GM18873 (cell line): ENCODE data around the gene SLC1A4.

Experiments
- ATAC-seq: cut with Tn5 transposase; IDR thresholded peaks from one replicate; pipeline ENCODE4 v1.9.1; 2021; ENCODE audit warnings: mild to moderate bottlenecking, moderate library complexity, moderate number of reproducible peaks; ENCODE audit not compliant: unreplicated experiment, low FRiP score

The SLC1A4 gene

DNA sequence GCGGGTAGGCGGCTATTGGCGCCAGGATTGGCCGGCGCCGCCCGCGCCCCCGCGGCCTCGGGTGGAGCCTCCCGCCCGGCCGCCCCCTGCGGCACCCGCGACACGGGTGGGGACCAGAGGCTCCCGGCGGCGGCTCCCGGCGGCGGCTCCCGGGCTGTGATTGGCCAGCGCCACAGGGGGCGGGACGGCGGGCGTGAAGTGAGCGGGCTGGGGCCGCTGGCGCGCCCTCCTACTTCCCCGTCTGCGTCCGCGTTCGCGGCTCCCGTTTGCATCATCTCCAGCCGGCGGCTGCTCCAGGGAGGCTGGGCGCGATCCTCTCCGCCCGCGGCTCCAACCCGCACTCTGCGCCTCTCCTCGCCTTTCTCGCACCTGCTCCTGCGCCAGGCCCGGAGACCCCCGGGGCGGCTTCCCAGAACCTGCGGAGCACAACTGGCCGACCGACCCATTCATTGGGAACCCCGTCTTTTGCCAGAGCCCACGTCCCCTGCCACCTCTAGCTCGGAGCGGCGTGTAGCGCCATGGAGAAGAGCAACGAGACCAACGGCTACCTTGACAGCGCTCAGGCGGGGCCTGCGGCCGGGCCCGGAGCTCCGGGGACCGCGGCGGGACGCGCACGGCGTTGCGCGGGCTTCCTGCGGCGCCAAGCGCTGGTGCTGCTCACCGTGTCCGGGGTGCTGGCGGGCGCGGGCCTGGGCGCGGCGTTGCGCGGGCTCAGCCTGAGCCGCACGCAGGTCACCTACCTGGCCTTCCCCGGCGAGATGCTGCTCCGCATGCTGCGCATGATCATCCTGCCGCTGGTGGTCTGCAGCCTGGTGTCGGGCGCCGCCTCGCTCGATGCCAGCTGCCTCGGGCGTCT lies at the start of gene SLC1A4:
TSS of gene SLC1A4 (plus strand) at position 274 of the 856 bp plus-strand sequence. CDS start at position 519, 245 bp downstream.
- peak; percentile 33 for ATAC-seq

DNA sequence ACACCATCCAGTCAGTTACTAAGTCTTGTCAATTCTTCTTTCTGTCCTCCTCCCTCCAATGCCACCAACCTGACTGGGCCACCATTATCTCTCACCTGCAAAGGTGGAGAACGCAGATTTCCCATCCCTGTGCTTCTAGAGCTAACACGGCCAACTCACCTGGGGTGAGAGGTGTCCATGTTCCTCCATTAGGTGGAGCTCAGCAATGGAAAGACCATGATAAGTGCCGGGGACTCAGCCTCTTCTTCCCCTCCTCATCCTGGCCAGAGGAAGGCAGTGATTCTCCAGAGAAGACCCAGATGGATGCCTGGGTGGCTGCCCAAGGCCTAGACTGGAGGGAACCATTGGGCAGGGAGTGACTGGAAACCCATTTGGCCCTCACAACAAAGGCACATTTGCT lies 48.1 kb upstream of the SLC1A4 start:
- ATAC-seq: no peak

DNA sequence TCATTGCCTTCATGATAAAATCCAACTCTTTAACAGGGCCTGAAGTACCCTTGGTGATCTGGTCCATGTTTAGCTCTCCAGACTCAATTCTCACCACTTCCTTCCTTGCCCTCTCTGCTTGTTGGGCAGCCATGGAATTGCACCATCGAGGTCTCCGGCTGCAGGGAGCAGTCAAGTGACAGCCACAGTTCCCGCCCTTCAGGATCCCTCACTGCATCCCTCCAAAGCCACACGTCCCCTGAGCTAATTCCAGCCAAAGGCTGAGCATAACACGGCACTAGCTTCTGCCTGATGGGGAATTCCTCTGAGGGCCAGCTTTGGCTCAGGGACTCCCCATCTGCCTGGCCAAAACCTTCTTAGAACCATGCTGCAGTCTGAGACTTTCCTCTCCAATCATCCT lies 47.4 kb upstream of the SLC1A4 start:
- no peak for ATAC-seq

DNA sequence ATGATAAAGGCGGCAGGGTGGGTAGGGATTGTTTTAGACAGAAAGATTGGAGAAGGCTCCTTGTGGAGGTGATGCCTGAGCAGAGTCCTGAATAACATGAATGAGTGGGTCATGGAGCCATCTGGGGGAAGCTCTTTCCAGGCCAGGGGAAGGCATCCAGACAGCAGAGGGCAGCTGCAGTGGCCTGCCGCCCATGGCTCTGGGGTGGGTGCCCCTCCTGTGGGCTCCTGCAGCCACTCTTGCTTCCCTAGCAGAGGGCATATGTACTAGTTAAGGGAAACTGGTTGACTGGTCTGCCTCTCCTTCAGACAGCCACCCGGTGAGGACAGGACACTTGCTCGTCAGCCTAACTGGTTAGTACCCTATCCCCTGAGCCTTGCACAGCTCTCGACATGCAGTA lies 46.5 kb upstream of the SLC1A4 start:
- no peak for ATAC-seq

- ATAC-seq: no peak
These were observed 45.6 kb upstream of the SLC1A4 start for GRCh38 chr2:64943387-64944150.

DNA sequence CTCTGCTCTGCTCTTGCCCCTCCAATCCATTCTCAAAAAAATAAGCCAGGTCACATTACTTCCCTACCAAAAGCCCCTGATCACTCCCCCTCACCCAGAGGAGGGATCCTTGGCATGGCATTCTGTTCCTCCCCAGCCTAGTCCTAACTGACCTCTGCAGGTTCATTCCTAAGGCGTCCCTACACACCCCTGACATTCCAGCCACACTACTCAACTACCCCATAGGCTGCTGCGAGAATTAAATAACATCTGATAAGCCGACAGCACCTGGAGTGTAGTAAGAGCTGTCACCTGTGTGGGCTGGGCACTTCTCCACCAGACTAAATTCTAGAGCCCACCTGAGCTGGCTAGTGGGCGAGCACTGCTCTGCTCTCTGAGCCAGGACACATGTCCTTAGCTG lies 44.7 kb upstream of the SLC1A4 start:
- ATAC-seq: no peak

GRCh38 chr2:64945973-64946768 lies 43.0 kb upstream of the SLC1A4 start:
- peak; percentile 82 for ATAC-seq

GRCh38 chr2:64946769-64947247 lies 42.4 kb upstream of the SLC1A4 start:
- no peak for ATAC-seq

DNA sequence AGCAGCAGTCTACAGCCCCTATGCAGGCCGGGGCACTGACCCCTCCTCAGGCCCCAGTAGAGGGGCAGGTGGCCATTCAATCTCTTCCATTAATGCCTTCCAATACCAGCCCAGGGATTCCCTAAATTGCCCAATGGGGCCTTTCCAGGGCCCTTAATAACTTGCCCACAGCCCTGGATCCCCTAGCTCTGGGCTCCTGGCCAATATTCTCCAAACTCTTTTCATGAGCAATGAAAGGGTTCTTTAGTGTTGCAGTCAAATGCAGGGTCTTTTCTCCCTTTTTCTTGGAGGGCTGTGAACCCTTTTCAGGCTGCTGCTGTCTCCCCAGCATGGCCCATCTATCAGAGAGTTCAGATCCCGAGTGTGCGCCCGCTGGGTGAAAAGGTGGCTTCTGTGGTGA lies 41.3 kb upstream of the SLC1A4 start:
- ATAC-seq: no peak

DNA sequence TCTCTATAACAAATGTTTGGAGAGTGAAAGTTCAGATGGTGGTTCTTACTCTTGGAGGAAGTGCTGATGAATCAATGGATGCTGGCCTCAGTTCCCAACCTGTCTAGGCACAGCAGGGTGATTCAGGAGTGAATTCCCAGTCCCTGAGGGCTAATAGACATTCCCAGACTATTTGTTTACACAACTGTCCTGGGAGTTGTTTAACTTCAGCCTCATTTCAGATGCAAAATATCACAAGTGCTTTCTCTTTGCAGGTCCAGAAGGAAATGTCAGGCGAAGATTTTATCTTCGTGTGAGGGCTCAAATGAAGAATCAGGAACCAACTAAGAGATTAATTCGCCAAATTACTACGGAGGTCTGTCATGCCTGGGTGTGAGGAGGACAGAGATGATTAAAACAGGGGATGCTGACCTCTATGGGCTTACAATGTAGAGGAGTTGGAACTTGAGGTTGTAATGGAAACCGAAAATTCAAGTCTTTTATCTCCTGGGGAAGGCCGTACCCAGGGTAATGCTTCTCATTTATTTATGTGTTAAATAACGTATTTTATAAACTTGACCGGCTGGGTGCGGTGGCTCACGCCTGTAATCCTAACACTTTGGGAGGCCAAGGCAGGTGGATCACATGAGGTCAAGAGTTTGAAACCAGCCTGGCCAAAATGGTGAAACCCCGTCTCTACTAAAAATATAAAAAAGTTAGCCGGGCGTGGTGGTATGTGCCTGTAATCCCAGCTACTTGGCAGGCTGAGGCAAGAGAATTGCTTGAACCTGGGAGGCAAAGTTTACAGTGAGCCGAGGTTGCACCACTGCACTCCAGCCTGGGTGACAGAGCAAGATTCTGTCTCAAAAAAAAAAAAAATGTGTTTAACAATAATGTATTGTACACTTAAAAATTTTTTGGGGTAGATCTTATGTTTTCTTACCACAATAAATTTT lies 38.7 kb upstream of the SLC1A4 start:
- ATAC-seq: no peak

DNA sequence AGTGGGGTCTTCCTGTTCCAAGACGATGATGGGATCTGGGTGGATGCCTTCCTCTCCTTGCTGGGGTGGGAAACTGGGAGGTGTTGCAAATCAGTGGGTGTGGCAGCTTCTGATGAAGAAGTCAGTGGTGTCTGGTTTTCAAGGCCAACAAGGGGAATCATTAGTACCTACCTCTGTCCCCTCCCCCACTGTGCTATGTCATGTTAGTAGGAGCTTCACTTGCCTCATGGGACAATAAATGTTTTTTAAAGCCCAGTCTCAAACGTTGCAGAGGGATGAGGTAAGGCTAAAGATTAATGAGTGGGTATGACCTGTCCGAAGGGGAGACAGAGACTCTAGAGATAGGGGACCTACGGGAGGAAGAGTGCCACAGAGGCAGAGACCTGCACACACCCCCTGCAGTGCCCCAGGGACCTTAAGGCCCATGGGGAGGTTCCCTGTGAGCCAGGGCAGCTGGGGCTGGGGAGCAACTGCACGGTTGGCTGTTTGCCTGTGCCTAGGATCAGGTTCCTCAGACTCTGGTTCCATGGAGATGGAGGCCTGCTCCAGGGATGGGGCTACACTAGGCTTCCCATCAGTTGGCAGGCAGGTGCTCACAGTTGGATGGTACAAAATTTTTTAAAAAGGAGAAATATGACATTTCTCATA lies 37.8 kb upstream of the SLC1A4 start:
- ATAC-seq: no peak

- ATAC-seq: no peak
These were observed 37.1 kb upstream of the SLC1A4 start for GRCh38 chr2:64952096-64952495.

- no peak for ATAC-seq
These were observed 36.4 kb upstream of the SLC1A4 start for GRCh38 chr2:64952511-64953482.

- no peak for ATAC-seq
These were observed 33.7 kb upstream of the SLC1A4 start for GRCh38 chr2:64955467-64955866.

GRCh38 chr2:64957109-64957903 lies 31.9 kb upstream of the SLC1A4 start:
- no peak for ATAC-seq

- no peak for ATAC-seq
These were observed 30.6 kb upstream of the SLC1A4 start for GRCh38 chr2:64958556-64958955.

DNA sequence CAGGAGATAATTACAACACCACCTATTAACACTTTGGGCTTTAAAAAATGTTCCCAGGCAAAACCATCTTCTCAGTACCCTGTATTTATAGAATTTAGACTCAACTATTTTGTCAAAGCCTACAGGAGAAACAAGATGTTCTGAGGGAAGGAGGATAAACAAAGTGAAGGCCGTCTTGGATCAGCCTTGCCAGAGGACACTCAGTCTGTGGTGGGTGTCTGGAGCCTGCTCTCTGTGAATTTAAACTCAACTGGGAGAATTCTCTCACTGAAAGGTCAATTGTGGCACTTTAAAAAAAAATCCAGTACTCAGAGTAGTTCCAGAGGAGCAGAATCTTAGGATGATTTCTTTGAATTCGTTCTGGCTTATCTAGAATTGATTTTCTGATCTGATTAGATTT lies 28.4 kb upstream of the SLC1A4 start:
- no peak for ATAC-seq
